Hepatocyte (in vitro differentiated cells): ENCODE data around the gene LSG1.

ENCODE experiments used
- EZH2phosphoT487 ChIP-seq: fragments of 200-600 bp; sonication (generic); IDR thresholded peaks from one replicate; pipeline ENCODE4 v1.6.1; 2018; ENCODE audit warnings: antibody characterized with exemption, mild to moderate bottlenecking, low read depth, moderate library complexity; ENCODE audit not compliant: unreplicated experiment, severe bottlenecking
- TF ChIP-seq, protein P1 (sequence below): fragments of 200-600 bp; sonication (generic); IDR thresholded peaks from 2 replicates; pipeline ENCODE4 v1.5.1; 2016; ENCODE audit warnings: antibody characterized with exemption, mild to moderate bottlenecking; ENCODE audit not compliant: poor library complexity

- no peak for TF ChIP-seq EZH2phosphoT487
- TF ChIP-seq, protein P1, sequence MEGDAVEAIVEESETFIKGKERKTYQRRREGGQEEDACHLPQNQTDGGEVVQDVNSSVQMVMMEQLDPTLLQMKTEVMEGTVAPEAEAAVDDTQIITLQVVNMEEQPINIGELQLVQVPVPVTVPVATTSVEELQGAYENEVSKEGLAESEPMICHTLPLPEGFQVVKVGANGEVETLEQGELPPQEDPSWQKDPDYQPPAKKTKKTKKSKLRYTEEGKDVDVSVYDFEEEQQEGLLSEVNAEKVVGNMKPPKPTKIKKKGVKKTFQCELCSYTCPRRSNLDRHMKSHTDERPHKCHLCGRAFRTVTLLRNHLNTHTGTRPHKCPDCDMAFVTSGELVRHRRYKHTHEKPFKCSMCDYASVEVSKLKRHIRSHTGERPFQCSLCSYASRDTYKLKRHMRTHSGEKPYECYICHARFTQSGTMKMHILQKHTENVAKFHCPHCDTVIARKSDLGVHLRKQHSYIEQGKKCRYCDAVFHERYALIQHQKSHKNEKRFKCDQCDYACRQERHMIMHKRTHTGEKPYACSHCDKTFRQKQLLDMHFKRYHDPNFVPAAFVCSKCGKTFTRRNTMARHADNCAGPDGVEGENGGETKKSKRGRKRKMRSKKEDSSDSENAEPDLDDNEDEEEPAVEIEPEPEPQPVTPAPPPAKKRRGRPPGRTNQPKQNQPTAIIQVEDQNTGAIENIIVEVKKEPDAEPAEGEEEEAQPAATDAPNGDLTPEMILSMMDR: no peak
Measured at GRCh38 chr3:194685065-194685717, 13.2 kb upstream of the LSG1 start.
